Endothelial cell of umbilical vein (primary cell): Measurements from ENCODE around the gene GABBR2. TPM values are rescaled to one million over a fixed set of nuclear protein-coding genes. Genes with fewer than 3 reads are reported as not detected.

Source experiments
- BruUV-seq: library from RNA; stranded (reverse); fragments of 400-500 nt; replicated peaks from 2 replicates; lab custom pipeline; 2021; lab: Mats Ljungman, UMichigan
- CTCF ChIA-PET: fragments of 300-600, 350-600 bp; sonication (Branson Sonifier 250); formaldehyde crosslinking; loops from one replicate; lab custom pipeline; 2021; ENCODE audit warnings: antibody characterized with exemption, inconsistent platforms; lab: Charles Lee
- POLR2A ChIA-PET: fragments of 300-600, 350-600 bp; sonication (Branson Sonifier 250); formaldehyde crosslinking; loops from one replicate; lab custom pipeline; 2021; ENCODE audit warnings: antibody characterized with exemption, inconsistent platforms; lab: Charles Lee
- DNase-seq: peaks from one replicate; pipeline ENCODE4 v3.0.0-alpha.2; 2011; ENCODE audit warnings: low read depth, low spot score
- FAIRE-seq: peaks from 2 replicates; lab custom pipeline; 2011; peaks lifted over from hg19 to GRCh38; lab: Jason Lieb, UNC
- H2AFZ ChIP-seq: 2 replicates; pipeline ENCODE4 v1.6.0; 2012; ENCODE audit warnings: low read depth, low read length, control low read depth, inconsistent platforms
- H3K27ac ChIP-seq: 2 replicates; pipeline ENCODE4 v1.5.1; 2011; ENCODE audit warnings: low read depth, mild to moderate bottlenecking, control low read depth, low read length, moderate library complexity; ENCODE audit not compliant: insufficient read depth
- H3K27me3 ChIP-seq, 2 experiments: 2 replicates each; pipeline versions ENCODE4 v1.6.0 to v1.6.1; 2011; ENCODE audit warnings: low read length in 2 of 2, mixed read lengths in 1 of 2; ENCODE audit not compliant: control insufficient read depth in 2 of 2, insufficient read depth in 2 of 2
- H3K36me3 ChIP-seq, 2 experiments: 2 replicates in 1 of 2; 3 replicates in 1 of 2; pipeline ENCODE4 v1.5.1; 2011; ENCODE audit warnings: low read length in 2 of 2, mild to moderate bottlenecking in 1 of 2, moderate library complexity in 1 of 2; ENCODE audit not compliant: control insufficient read depth in 2 of 2, insufficient read depth in 2 of 2; ENCODE audit errors: extremely low read depth in 1 of 2
- H3K4me1 ChIP-seq: 3 replicates; pipeline ENCODE4 v1.5.1; 2011; ENCODE audit warnings: mild to moderate bottlenecking, low read length; ENCODE audit not compliant: control insufficient read depth, insufficient read depth; ENCODE audit errors: extremely low read depth
- H3K4me2 ChIP-seq: 2 replicates; pipeline ENCODE4 v1.6.1; 2011; ENCODE audit warnings: low read length, control low read depth, mixed read lengths; ENCODE audit not compliant: insufficient read depth
- H3K4me3 ChIP-seq, 3 experiments: fragments of 200-600 bp in 1 of 3; sonication (generic), shearing (Covaris generic) in 1 of 3; replicated peaks in 1 of 3; 2 replicates each; pipeline ENCODE4 v1.5.1; 2011 to 2016; ENCODE audit warnings: control low read depth in 3 of 3, low read length in 3 of 3, mild to moderate bottlenecking in 2 of 3, inconsistent platforms in 1 of 3, low read depth in 1 of 3, moderate library complexity in 1 of 3; ENCODE audit not compliant: insufficient read depth in 1 of 3
- H3K79me2 ChIP-seq: 2 replicates; pipeline ENCODE4 v1.6.0; 2012; ENCODE audit warnings: low read length, inconsistent platforms; ENCODE audit not compliant: control insufficient read depth, insufficient read depth
- H3K9ac ChIP-seq: replicated peaks from 2 replicates; pipeline ENCODE3; 2011; ENCODE audit warnings: low read length, control low read depth; ENCODE audit not compliant: insufficient read depth; ENCODE audit errors: extremely low read depth
- H3K9me1 ChIP-seq: replicated peaks from 3 replicates; pipeline ENCODE4 v1.6.0; 2011; ENCODE audit warnings: mild to moderate bottlenecking, low read length; ENCODE audit not compliant: control insufficient read depth, insufficient read depth; ENCODE audit errors: extremely low read depth
- H3K9me3 ChIP-seq: replicated peaks from 2 replicates; pipeline ENCODE4 v1.5.1; 2012; ENCODE audit warnings: low read length, inconsistent platforms; ENCODE audit not compliant: control insufficient read depth, insufficient read depth
- H4K20me1 ChIP-seq: replicated peaks from 2 replicates; pipeline ENCODE3; 2011; ENCODE audit warnings: mild to moderate bottlenecking, low read length; ENCODE audit not compliant: control insufficient read depth, insufficient read depth; ENCODE audit errors: extremely low read depth
- EZH2 ChIP-seq: IDR thresholded peaks from 2 replicates; pipeline ENCODE4 v1.6.1; 2012; ENCODE audit warnings: borderline replicate concordance, low read depth, mild to moderate bottlenecking, moderate library complexity, low read length, inconsistent platforms; ENCODE audit not compliant: severe bottlenecking
- FOS ChIP-seq: IDR thresholded peaks from 2 replicates; pipeline ENCODE4 v1.6.1; 2011; ENCODE audit warnings: mild to moderate bottlenecking, low read length, moderate library complexity, borderline replicate concordance; ENCODE audit not compliant: insufficient read depth
- GATA2 ChIP-seq: IDR thresholded peaks from 2 replicates; pipeline ENCODE4 v1.7.0; 2011; ENCODE audit warnings: low read depth, mild to moderate bottlenecking, moderate library complexity, mixed read lengths, low read length; ENCODE audit not compliant: insufficient read length, insufficient read depth
- JUN ChIP-seq: IDR thresholded peaks from 2 replicates; pipeline ENCODE4 v1.6.1; 2011; ENCODE audit warnings: borderline replicate concordance, low read depth; ENCODE audit not compliant: insufficient read length, insufficient read depth
- MYC ChIP-seq: IDR thresholded peaks from one replicate; pipeline ENCODE4 v1.6.1; 2011; ENCODE audit warnings: mild to moderate bottlenecking, low read depth, low read length
- POLR2A ChIP-seq: IDR thresholded peaks from 2 replicates; pipeline ENCODE4 v1.6.1; 2012; ENCODE audit warnings: low read depth, mild to moderate bottlenecking, control low read depth, low read length
- POLR2AphosphoS5 ChIP-seq: IDR thresholded peaks from 2 replicates; pipeline ENCODE4 v1.6.1; 2012; ENCODE audit warnings: low read depth, mild to moderate bottlenecking, control low read depth, low read length, moderate library complexity; ENCODE audit not compliant: insufficient read depth
- dilution Hi-C: fragments of 300-500 bp; cut with MboI; formaldehyde crosslinking; loops from one replicate; pipeline ENCODE4 v1.15.0; 2019; ENCODE audit warnings: low sequenced_read_pairs; ENCODE audit not compliant: extremely low pct_ligation_motif_present
- intact Hi-C: fragments of 100-400 bp; cut with micrococcal nuclease; formaldehyde crosslinking; loops from one replicate; pipeline ENCODE4 v1.10.0; 2022
- polyA plus RNA-seq, 4 experiments: library from polyadenylated mRNA; depleted of rRNA in 3 of 4; stranded (reverse) in 3 of 4; unstranded in 1 of 4; fragments of >200 nt; gene quantifications; 2 replicates each; pipeline versions ENCODE4 v1.2.1 to v1.2.3, GENCODE V29; 2011 to 2012; ENCODE audit warnings: missing spikeins in 1 of 4
- total RNA-seq: library from RNA; stranded (reverse); gene quantifications from 2 replicates; pipeline ENCODE4 v1.2.3, GENCODE V29; 2021
- TF ChIP-seq, protein P1 (sequence below), 2 donors: IDR thresholded peaks; 1 replicate in 1 of 2; 2 replicates in 1 of 2; pipeline ENCODE4 v1.5.1; 2011; ENCODE audit warnings: low read length in 2 of 2, mild to moderate bottlenecking in 2 of 2, moderate library complexity in 2 of 2, control low read depth in 1 of 2, inconsistent platforms in 1 of 2, low read depth in 1 of 2; ENCODE audit not compliant: insufficient read depth in 1 of 2; ENCODE audit errors: extremely low read depth in 1 of 2
- TF ChIP-seq, protein P2 (sequence below): IDR thresholded peaks from 2 replicates; pipeline ENCODE4 v1.6.1; 2011; ENCODE audit not compliant: insufficient read depth, insufficient read length

GABBR2 gene
- total and polyA plus RNA-seq, 2 donors (not counting 3 experiments of a cell fraction or from before 2014, with no cell fraction given), result 1.1 to 9.2 TPM

DNA sequence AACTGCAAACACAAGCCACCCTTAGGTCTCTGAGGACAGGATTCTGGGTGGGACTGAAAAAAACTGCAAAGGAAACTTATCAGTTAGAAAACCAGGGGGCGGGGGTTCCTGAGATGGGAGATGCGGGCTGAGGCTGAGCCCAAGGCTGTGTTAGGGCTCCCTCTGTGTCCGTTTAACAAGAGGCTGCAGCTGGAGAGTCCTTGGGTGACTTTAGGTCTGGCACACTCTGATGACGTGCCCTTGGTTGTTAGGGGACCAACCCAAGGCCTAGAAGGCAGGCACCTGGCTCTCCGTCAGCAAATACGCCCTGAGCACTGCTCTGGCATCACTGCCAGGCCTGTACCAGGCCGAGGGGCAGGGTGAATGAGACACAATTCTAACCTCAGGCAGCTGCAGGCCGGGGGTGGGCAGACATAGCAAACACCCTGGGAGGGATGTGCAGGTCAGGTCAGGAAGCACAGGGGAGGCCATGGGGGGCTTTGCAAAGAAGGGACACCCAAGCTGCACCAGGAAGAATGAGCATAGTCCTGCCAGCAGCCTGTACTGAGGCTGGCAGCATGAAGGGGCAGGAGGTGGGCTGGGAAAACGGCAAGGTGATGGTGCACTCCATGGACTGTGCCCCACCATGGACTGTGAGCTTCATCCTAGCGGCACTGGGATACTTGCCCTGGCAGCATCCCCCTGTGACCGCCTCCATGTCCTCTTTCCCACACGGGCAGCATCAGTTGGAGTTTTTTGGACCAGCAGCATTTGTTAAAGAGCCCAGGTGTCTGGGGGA, 137.9 kb downstream of the GABBR2 start:
- TF ChIP-seq POLR2A (no peak), MYC (no peak), POLR2AphosphoS5 (no peak), FOS (no peak), EZH2 (no peak), JUN (no peak), GATA2 (no peak)
- TF ChIP-seq, protein P1, sequence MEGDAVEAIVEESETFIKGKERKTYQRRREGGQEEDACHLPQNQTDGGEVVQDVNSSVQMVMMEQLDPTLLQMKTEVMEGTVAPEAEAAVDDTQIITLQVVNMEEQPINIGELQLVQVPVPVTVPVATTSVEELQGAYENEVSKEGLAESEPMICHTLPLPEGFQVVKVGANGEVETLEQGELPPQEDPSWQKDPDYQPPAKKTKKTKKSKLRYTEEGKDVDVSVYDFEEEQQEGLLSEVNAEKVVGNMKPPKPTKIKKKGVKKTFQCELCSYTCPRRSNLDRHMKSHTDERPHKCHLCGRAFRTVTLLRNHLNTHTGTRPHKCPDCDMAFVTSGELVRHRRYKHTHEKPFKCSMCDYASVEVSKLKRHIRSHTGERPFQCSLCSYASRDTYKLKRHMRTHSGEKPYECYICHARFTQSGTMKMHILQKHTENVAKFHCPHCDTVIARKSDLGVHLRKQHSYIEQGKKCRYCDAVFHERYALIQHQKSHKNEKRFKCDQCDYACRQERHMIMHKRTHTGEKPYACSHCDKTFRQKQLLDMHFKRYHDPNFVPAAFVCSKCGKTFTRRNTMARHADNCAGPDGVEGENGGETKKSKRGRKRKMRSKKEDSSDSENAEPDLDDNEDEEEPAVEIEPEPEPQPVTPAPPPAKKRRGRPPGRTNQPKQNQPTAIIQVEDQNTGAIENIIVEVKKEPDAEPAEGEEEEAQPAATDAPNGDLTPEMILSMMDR (IDR thresholded peaks at IDR 0.05; ENCODE audit: extremely low read depth in 1 of 2, insufficient read depth in 1 of 2, low read depth in 1 of 2, low read length in 2 of 2), result no peak
- TF ChIP-seq, protein P2, sequence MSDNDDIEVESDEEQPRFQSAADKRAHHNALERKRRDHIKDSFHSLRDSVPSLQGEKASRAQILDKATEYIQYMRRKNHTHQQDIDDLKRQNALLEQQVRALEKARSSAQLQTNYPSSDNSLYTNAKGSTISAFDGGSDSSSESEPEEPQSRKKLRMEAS, result no peak
- intact Hi-C loops, result no loop called here
- H3K36me3 ChIP-seq, result no peaks in the 10 kb centered on the region
- H4K20me1 ChIP-seq, result no peaks in the 10 kb centered on the region
- ChIA-PET POLR2A (no interaction called here), CTCF (no interaction called here)
- no peaks in the 10 kb centered on the region for H3K27me3 ChIP-seq
- no peaks in the 10 kb centered on the region for H3K9me1 ChIP-seq
- no peak overlapping the region for H3K27ac ChIP-seq
- no peak overlapping the region for H3K9ac ChIP-seq
- H3K4me1 ChIP-seq, result no peaks in the 10 kb centered on the region
- DNase-seq (no peak), FAIRE-seq (no peak)
- no peaks in the 10 kb centered on the region for H3K9me3 ChIP-seq
- dilution Hi-C loops, result no loop called here
- BruUV-seq, result no TSS peak
- no peak overlapping the region for H2AFZ ChIP-seq
- H3K4me2 ChIP-seq, result no peak overlapping the region
- no peak overlapping the region for H3K4me3 ChIP-seq
- H3K79me2 ChIP-seq, result no peaks in the 10 kb centered on the region
